NOMO-1 treated with dmso at 0.1 percent for 144 hours (cell line): ENCODE measurements around the gene LRRC56.

Source experiments
- DNase-seq: peaks from one replicate; lab custom pipeline; 2025; ENCODE audit not compliant: unreplicated experiment; lab: John Stamatoyannopoulos, UW

Gene LRRC56

GRCh38 chr11:592501-592900 is 55.2 kb downstream of the LRRC56 start:
- no peak for DNase-seq

GRCh38 chr11:592918-593317 is 55.6 kb downstream of the LRRC56 start:
- DNase-seq, result no peak

GRCh38 chr11:593347-593746 is 56.0 kb downstream of the LRRC56 start:
- no peak for DNase-seq

GRCh38 chr11:595400-595799 is 58.1 kb downstream of the LRRC56 start:
- DNase-seq, result no peak

DNA sequence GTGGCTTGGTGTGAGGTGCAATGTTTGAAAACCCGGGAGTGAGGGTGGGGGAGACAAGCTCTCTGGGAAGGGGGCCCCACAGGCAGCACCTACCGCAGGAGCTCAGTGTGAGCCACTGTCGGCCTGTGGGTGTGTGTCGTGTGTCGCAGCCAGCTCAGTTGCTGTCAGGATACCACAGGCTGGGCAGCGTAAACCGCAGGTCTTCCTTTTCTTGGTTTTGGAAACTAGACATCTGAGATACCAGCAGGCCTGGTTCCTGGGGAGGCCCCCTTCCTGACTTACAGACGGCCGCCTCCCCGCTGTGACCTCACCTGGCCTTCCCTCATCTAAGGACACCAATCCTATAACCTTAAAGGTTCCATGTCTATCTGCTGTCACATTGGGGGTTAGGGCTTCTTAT is 59.0 kb downstream of the LRRC56 start:
- DNase-seq, result no peak

- DNase-seq, result no peak
These were observed 59.9 kb downstream of the LRRC56 start for GRCh38 chr11:597166-597725.

DNA sequence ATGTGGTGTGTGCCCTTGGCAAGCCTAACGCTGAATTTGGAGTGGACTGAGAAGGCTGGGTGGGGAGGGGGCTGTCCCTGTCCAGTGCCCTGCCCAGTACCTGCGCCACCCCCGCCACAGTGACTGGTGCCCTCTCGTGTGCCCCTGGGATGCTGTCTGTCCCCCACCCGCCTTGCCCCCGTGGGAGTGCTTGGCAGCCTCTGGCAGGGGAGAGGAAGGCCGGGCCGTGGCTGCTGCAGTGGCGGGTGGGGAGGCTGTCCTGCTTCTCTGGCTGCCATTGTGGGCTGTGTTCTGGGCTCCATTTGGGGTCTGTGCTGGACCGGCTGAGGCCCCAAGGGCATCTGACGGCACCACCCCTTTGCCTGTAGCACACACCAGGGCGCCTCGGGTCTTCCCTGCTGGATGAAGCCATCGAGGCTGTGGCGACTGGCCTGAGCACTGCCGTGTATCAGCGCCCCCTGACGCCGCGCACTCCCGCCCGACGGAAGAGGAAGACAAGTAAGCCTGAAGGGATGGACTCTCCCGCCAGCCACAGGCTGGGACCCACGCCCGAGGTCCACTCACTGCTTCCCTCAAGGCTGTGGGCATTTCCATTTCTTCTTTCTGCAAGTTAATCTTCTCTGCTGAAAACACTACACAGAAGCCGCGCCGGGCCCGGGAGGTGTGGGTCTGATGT is 60.8 kb downstream of the LRRC56 start:
- DNase-seq, result no peak

DNA sequence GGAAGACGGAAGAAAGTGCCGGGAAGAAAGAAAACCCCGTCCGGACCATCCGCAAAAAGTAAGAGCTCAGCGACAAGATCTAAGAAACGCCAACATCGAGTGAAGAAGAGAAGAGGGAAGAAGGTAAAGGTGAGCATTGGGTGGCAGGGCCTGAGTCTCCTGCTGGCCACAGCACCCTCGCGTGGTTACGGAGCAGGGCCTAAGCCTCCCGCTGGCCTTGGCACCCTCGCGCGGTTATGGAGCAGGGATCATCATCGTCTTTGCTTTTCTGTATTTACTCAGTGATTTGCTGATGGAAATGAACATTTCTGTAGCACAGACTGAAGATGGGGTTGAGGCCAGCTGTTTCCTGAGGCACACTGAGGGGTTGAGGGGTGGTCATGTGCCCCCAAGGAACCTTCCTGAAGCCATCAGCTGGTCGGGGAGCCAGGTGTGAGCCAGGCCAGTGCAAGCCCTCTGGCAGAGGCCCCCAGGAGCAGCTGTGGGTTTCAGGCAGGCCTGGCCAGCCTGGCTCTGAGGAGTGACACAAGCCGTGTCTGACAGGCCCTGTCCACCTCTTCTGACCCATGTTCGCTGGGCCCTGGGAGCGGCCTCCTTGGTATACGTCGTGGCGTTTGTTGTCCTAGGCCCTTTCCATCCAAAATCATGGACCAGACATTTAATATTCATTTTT is 64.4 kb downstream of the LRRC56 start:
- no peak for DNase-seq

GRCh38 chr11:603154-603553 is 65.8 kb downstream of the LRRC56 start:
- DNase-seq, result no peak
